Raji (cell line): ENCODE measurements around the gene PTPRD.

Source experiments
- POLR2A ChIP-seq: IDR thresholded peaks from 2 replicates; pipeline ENCODE4 v1.6.1; 2011; ENCODE audit warnings: low read depth, low read length, control low read depth; ENCODE audit not compliant: insufficient read depth

PTPRD gene

DNA sequence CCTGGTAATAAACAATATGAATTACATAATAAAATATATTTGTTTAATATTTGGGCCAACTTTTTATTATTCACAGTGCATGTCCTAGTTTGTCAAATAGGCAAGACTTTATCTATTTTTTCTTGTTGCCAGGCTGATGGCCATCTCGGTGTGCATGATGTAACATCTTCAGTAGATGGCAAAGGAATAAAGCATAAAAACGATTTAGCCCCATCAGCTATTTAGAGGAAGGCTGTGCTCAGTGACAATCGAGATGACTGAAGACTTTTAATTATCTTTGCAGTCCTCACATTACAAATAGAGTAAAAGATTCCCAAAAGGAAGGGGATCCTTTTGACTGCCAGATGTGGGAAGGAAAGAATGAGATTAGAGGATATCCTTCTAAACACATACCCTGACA, 358.5 kb downstream of the PTPRD start:
- no peak for TF ChIP-seq POLR2A

DNA sequence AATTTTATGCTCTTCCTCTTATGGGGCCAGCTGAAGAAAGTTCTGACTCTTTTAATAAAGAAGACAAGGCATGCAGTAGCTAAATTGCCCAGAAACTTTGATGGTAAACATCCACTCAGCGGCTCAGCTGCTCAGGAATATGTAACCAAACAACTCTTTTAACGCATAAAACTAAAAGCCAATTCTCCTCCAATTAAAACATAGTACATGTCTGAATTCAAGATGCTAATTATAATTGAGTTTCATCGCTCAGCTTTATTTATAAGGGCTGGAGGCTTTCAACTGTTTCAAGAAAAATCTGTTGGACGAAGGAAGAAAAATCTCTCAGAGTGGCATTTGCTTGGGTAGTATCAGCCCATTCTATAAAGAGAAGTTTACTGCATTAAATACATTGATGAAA, 359.5 kb downstream of the PTPRD start:
- no peak for TF ChIP-seq POLR2A

DNA sequence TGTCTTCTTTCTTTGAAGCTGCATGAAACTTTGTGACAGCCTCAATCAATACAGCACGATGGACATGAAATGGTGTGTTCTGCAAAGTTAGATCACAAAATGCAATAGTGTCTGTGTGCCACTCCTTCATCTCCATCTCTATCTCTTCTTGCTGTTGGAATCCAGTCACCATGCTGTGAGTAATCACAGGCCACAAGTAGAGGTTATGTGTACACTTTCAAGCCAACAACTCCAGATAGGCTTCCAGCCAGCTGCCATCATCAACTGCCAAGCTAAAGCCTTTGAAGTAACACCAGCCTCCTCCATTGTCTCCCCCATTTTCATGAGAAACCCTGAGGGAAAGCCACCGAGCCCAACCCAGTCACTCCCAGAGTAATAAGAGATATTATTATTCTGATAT, 360.6 kb downstream of the PTPRD start:
- no peak for TF ChIP-seq POLR2A

DNA sequence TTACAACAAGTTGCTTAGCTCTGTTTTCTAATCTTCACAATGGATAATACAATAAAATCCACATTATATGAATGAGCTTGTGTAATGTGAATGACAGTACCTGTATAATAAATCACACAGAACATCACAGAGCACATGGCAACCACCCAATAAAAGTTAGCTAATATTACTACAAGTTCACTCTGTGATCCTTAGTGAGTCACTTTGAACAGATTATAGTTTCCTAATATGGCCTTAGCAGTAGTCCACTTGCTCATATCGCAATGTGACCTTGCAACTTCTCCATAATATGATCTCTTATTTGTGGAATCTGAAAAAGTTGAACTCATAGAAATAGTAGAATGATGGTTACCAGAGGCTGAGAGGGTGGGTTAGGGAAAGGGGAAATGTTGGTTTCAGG, 361.3 kb downstream of the PTPRD start:
- TF ChIP-seq POLR2A: no peak

GRCh38 chr9:10250219-10250618, 362.6 kb downstream of the PTPRD start:
- no peak for TF ChIP-seq POLR2A

DNA sequence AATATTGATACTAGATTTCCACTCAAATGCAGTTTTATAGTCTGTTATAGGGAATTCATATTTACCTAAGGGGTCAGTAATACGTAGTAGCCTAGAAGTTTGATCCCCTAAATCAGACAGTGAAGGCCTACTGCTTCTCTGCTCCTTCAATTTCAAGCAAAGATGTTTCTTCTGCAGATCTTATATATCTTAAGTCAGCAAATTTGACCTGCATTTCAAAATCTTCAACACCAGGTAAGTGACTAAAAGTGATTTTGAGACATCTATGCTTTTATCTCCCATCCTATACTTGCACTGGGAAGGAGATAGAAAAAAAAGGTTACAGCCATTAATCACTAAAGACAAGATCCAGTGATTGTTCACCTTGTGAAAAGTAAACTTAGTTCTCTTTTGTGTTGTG, 363.9 kb downstream of the PTPRD start:
- TF ChIP-seq POLR2A: no peak

DNA sequence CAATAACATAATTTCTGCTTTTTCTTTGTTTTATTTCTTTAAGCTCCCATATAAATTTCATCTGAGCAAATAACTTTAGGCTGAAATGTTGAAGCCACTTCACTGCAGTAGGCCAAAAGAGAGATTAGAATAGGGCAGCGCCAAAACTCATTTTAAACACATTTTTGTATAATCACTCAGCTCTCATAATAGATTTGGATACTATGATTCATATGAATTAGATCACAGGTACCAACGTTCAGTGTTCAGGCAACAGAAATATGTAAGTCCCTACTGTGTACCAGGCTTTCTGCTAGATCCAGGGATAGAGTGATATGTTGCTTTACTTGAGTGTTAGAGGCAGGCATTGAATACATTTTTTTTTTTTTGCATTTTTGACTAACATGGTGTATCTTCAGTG, 370.5 kb downstream of the PTPRD start:
- TF ChIP-seq POLR2A: no peak

DNA sequence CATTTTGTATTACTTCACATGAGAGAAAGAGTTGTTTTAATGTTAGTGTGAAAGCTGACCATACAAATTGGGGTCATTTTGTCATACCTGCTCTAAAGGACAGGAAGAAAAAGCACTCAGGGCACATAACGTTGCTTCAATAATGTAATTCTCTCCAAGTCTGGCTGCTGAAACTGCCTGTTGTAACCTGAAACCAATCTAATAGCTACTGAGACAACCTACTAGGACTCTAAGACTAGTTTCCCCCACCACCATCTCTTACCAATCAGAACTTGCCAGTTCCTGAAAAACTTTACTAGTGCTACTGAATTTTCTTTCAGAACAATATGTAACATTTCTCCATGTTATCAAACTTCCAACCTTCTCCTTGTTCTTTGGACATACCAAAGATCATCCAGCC, 374.7 kb downstream of the PTPRD start:
- TF ChIP-seq POLR2A: no peak

DNA sequence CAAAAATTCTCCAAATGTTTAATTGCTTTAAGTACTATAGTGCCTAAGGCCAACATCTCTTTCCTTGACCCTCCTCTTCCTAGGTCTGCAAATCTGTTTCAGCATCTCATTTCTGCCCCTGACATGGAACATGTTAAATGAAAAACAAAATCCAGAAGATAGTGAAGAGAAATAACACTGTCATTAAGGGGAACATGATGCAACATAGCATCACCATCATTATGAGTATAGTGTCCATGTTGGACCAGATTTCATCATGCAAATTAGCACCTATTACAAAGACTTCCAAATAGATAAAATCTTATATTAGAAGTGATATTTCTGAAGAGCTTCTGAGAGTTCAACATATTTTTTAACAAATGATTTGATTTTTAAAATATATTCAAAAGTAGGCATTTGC, 375.2 kb downstream of the PTPRD start:
- TF ChIP-seq POLR2A: no peak

- no peak for TF ChIP-seq POLR2A
Observed at GRCh38 chr9:10236161-10236560, 376.6 kb downstream of the PTPRD start.

DNA sequence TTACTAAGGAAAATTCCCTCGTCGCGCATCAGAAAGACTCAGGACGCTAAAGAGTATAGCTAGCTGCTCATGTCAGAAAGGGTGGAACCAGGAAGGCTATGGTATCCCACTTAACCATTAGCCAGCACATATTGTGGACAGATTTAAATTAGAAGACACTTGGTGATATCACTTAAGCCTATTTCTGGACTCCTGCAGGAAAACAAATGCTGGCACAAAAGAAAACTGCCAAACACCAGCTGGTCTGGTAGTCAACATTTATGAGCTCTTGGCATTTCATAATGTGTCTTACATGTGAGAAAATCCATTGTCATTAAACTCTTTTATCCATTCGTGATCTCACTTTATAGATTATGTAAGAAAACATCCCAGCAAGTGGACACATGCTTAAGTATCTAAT, 377.4 kb downstream of the PTPRD start:
- no peak for TF ChIP-seq POLR2A

- no peak for TF ChIP-seq POLR2A
Observed at GRCh38 chr9:10232352-10232930, 380.4 kb downstream of the PTPRD start.

DNA sequence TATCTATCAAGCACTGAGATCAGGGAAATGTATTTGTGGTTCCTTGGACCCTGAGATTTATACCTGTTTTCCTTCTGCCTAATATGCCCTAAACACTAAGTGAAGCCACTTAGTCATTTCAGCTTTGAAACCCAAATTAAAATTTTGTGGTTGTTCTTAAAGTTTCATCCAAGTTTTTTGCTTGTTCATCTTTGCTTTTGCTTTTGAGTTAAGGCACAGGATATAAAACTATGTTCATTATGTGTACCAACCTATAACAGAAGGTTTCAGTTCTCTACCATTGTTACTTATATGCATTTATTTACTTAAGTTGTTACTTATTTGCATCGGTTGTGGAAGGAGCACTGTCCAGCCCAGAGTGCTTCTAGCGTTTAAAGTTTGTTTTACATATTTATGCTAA, 382.3 kb downstream of the PTPRD start:
- TF ChIP-seq POLR2A: no peak

- no peak for TF ChIP-seq POLR2A
Observed at GRCh38 chr9:10228082-10228481, 384.7 kb downstream of the PTPRD start.

DNA sequence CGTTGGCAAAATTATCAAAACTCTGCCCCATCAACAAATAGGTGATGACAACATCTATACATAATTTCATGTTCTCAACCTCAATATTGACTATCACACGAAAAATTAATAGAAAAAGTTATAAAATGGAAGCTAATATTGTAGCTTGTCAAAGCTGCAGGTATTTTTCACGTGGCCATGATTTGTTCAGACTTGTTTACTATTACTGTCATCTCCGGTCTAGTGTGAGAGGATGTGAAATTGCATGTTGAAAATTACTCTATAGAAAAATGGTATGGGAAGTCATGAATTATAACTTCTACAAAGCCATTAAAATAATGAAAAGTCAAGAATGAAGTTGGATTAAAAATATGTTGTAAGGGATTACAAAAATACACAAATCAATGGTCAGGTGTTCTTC, 385.8 kb downstream of the PTPRD start:
- no peak for TF ChIP-seq POLR2A

- TF ChIP-seq POLR2A: no peak
Observed at GRCh38 chr9:10212702-10213101, 400.1 kb downstream of the PTPRD start.

- no peak for TF ChIP-seq POLR2A
Observed at GRCh38 chr9:10208691-10209069, 404.1 kb downstream of the PTPRD start.

DNA sequence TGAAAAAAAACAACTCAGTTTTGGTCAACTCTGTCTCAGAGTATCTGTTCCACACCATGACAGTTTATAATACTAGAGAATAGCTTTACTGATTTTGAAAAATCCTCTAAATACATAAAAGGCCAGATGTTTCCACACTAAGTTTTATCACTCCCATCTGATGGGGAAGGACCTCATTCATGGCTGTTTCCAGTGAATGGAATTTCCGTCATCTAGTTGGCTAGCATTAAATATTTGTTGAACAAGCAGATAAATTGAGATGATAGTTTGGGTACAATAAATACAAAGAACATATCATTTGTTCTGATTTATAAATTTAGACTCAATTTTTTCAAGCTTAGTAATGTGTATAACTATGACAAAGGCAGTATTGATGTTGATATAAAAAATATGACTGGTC, 408.5 kb downstream of the PTPRD start:
- TF ChIP-seq POLR2A: no peak

DNA sequence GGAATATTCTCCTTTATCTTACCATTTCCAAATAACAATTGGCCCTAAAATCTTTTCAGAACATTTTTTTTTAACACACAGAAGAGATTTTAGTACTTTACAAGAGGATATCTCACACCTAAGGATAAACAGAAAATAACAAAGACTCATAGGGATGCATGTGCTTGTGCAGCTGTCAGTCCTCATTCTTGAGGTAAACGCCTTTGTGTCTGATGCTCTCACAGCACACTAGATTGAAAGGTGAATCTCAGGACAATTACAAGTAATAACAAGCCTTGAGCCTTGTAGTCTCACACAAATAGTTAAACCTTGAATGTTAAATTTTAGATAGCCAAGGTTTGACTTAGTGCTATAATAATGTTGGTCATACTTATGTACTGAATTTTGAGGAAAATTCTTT, 439.2 kb downstream of the PTPRD start:
- no peak for TF ChIP-seq POLR2A

DNA sequence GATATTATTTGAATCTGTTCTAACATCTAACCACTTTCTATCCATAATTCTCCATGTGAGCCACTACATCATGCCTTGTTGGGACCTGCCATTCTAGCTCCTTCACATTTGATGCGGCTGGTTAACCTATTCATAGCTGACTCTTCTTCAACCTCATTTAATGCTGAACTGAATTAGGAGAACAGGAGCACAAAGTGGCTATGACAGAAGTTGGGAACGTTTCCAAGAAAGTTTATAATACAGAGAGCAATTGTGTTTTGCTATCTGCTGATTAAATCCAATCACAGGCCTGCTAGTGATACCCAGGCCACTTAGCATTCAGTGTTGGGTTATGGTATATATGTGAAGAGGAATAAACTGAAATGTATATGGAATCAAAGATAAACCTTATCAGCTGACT, 440.3 kb downstream of the PTPRD start:
- TF ChIP-seq POLR2A: no peak
